Activated CD4-positive, alpha-beta T cell treated with anti-CD3 and anti-CD28 coated beads for 24 hours (primary cell): ENCODE data around the gene MMRN1.

ENCODE experiments used
- DNase-seq, 2 donors: peaks; one replicate each; pipeline ENCODE4 v3.0.0-alpha.2; 2020; ENCODE audit warnings: low read depth in 2 of 2

Gene MMRN1

DNA sequence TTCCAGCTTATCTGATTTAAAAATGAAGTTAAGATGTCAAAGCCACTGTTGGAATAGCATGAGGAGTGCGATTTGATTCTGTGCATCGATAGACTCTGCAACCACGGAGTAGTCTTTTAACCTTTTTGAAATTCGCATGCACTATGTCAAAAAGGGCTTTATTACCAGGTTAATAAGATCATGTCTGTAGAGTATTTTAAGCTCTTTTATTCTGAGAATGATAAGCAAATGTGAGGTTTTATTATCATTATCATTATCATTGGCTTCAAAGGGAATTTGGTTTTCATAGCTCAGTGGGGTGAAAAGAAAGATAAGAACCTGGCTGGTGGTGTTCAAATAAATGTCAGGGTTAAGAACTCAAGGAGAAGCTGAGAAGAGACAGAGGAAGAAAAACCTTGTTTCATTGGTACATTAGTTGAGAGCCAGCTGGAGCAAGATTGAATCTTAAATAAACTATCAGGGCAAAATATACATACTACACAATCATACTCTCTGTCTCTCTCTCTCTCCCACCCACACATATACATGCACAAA, 102.6 kb downstream of the MMRN1 start:
- DNase-seq = no peak

DNA sequence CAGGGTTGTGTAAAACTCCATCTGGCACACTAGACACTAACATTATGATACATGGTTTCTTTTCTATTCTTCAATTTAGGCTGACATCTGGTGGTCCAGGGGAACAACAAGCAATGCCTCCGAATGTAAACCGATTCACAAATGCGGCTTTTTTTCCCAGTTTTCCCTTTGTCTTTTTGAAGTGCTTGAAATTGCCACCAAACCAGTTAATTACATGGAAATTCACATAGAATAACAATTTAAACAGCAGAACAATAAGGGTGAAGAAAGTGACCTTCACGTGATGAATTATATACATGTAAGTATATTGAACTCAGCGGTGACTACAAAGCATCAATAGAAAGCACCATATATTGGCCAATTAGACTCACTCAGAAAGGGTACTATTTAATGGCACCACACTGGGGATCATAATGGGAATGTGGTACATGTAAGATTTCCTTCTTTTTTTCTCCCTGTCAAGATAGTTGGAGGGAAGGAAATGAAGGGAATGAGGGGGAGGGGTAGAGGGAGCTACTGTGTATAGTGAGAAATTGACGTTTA, 103.9 kb downstream of the MMRN1 start:
- no peak for DNase-seq

DNA sequence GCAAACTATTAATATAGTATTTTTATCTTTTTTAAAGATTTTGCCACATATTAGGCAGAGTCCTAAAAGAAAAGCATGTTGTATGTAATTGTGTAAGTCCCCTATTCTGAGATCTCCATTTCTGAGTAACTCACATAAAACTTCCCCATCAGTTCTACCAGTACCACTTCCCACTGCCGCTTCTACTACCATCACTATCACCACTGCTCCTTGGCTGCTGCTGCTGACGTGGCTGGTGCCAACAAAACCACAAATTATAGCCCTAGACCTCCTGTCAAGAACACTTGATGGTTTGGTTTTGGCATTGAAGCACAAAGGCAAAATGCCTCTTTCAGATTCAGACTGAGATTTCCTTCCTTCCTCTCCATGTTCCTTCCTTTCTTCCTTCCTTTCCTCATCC, 106.4 kb downstream of the MMRN1 start:
- no peak for DNase-seq

DNA sequence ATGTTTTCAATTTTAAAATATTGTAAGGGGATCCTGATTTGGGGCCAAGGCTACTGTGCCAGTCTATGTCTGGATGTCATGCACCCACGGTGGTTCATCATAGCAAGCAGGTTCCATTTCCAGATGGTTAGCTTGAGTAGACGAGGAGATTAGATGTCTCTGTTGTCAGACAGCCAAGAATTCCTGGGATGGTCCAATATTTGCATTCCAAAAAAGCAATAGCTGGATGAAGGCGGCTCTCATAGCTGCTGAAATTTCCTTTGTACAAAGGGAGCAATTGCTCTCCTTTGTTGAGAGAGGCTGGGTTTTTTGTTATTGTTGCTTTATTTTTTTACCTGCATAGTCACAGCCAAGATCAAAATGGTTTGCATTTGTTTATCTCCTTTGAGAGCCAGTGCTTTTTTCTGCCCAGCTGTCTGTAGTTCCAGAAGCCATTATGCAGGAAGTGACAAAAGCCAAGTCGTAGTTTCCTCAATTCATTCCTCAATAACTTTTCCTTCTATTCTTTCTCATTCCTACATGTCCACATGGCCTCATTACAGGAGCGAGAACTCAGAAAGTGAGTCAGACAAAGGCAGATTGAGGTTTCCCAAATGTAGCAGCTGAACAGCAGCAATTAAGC, 107.9 kb downstream of the MMRN1 start:
- DNase-seq = no peak
